HG03571 (cell line): ENCODE measurements around the gene PRDX1.

Experiments used
- ATAC-seq: cut with Tn5 transposase; IDR thresholded peaks from one replicate; pipeline ENCODE4 v1.9.1; 2021; ENCODE audit not compliant: unreplicated experiment

PRDX1 gene

DNA sequence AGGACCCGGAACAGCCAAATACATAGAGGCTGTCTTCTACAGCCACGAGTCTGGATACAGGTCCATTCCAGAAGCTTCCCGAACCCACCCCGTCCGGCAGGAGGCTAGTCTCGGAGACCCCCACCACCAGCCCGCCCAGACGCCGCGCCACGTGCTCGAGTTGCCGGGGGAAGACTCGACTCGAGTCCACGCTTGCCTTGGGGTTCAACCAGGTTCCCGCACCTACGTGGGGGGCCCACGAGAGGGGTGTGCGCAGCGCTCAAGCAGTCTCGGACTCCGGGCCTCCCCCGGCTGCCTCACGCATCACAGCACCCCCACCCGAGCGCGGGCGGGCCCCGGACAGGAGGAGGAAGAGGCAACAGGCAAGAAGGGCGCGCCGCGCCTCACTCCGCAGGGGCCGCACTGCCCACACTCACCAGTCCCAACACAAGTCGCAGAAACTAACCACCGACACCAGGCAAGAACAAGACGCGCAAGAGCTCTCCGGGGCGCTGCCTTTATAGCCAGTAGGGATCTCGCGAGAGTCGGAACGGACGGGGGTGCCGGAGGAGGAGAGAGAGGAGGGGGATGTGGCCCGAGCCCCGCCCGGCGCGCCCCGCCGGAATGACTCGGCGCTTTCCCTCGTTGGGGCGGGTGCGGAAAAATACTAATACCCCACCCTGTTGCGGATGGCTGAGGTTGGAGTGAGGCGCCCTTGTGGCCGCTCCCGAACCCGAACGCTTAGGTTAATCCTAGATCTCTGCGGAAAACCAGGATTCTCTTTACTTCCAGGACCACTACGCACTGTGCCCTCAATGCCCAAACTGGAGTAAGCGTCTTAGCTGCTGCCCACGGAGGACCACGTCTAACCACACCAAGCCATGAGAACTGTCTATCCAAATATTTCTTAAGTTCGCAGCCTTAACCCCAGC lies at the start of gene PRDX1:
Gene PRDX1, minus strand, starts transcription at position 472 of the 911 bp plus-strand sequence. CDS start 2,841 bp downstream, outside the sequence.
- peak; percentile 82 for ATAC-seq

- no peak for ATAC-seq
Observed at GRCh38 chr1:45570631-45571030, 48.9 kb upstream of the PRDX1 start.

GRCh38 chr1:45569962-45570581 lies 48.4 kb upstream of the PRDX1 start:
- ATAC-seq: no peak

DNA sequence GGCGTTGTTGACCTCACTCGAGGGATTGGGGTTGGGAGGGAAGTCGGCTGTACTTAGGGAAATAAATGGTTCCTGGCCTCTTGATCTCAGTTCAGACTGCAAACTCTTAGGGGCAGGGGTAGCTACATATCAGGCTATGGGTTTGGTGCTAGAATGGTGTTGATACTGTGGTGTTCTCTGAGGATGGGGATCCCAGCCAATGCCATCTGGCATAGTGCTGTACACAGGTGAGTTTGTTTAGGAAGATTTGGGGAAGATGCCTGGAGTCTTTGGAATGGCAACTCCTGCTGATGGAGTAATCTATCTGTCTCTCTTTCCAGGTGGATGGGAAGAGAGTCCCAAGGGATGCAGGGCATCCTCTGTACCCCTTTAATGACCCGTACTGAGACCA lies 47.9 kb upstream of the PRDX1 start:
- no peak for ATAC-seq

GRCh38 chr1:45568421-45568820 lies 46.7 kb upstream of the PRDX1 start:
- ATAC-seq: no peak

DNA sequence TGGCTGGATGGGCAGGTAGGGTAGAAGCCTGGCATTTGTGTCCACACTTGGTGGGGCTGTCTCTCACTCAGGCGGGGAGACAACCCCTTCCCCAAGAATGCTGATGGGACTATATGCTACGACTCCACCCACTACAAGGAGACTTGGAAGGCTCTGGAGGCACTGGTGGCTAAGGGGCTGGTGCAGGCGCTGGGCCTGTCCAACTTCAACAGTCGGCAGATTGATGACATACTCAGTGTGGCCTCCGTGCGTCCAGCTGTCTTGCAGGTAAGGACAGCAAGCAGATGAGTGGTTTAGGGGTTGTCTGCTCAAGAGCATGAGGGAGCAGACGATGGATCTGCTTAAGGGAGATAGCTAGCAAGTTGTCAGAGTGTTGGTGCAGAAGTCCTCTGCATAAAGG lies 46.2 kb upstream of the PRDX1 start:
- ATAC-seq: no peak

DNA sequence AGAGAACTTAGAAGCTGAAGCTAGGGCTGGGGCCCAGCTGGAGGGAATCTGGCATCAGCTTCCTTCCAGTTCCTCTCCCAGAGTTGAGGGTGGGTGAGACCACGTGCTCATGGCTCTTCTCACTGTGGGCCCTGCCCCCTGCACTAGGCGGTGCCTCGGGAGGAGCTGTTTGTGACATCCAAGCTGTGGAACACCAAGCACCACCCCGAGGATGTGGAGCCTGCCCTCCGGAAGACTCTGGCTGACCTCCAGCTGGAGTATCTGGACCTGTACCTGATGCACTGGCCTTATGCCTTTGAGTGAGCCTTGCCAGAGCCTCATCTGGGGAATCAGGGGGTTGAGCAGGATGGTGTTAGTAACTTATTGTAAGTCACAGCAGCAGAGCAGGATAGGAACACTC lies 45.0 kb upstream of the PRDX1 start:
- no peak for ATAC-seq

- ATAC-seq: no peak
Observed at GRCh38 chr1:45563843-45564242, 42.2 kb upstream of the PRDX1 start.

DNA sequence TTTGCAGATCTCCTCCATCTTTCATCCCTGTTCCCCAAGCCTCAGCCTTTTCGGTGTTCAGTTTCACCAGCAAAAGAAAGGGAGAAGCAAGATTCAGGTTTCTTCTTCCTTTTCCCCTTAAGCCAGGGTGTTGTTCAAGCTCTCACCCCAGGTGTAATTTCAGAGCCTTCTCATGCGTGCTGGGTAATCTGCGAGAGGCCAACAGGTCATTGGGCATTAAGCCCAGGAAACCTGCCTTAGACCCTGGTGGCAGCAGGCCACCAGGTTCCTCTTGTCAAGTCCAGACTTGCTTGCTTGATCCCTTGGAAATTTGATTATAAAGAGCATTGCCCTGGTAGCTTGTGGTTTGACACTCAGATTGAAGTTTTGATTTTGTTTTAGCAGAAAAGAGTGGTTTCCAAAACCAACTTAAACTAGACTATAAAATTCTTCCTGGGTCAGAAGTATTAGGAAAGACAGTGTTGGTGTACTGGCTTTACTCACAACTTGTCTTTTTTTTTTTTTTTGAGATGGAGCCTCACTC lies 35.8 kb upstream of the PRDX1 start:
- no peak for ATAC-seq

- ATAC-seq: no peak
Observed at GRCh38 chr1:45554198-45554597, 32.5 kb upstream of the PRDX1 start.

- ATAC-seq: no peak
Observed at GRCh38 chr1:45552331-45552730, 30.6 kb upstream of the PRDX1 start.

GRCh38 chr1:45551684-45552083 lies 30.0 kb upstream of the PRDX1 start:
- no peak for ATAC-seq

DNA sequence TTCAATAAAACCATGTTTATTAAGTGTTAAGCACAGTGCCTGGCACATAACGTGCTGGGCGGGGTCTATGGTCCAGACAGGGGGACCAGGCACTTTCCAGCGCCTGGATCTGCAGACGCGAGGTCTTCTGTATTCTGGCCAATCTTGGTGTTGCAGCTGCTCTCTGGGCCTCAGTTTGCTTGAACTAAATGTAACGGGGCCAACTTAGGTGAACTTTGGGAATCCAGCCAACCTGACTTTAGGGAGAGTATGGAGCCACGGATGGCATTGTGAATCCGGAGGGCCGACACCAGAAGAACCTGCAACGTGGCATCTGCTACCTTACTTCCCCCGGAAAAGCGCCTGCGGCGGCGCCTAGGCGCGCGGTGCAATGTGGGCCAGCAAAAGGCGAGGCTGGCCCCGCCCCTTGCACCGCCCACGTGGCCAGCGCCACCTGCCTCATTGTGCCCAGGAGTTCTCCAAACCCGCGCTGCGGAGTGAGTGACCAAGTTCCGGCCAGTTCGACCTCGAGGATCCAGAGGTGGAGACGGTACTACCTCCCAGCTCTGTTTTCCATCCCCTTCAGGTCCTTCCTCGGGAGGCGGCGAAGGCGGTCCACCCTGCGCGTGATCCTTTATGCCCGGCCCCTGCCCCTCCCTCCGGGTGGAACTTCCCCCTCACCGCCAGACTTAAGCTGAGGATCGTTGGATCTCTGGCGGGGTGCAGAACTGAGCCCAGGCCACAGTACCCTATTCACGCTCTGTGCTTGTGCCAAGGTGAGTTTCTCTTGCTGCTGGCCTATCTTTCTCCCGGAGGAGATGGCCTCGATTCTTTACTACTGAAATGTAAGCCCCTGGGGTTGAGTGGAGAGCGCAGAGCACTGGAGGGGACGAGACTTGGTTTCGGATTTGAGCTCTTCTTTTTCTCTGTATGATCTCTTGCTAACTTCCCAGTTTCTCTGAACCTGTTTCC lies 29.0 kb upstream of the PRDX1 start, which contains the start of gene AKR1A1:
Gene AKR1A1, plus strand, starts transcription at position 426 of the 951 bp plus-strand sequence. CDS start 10,969 bp downstream, outside the sequence.
- peak; percentile 84 for ATAC-seq

DNA sequence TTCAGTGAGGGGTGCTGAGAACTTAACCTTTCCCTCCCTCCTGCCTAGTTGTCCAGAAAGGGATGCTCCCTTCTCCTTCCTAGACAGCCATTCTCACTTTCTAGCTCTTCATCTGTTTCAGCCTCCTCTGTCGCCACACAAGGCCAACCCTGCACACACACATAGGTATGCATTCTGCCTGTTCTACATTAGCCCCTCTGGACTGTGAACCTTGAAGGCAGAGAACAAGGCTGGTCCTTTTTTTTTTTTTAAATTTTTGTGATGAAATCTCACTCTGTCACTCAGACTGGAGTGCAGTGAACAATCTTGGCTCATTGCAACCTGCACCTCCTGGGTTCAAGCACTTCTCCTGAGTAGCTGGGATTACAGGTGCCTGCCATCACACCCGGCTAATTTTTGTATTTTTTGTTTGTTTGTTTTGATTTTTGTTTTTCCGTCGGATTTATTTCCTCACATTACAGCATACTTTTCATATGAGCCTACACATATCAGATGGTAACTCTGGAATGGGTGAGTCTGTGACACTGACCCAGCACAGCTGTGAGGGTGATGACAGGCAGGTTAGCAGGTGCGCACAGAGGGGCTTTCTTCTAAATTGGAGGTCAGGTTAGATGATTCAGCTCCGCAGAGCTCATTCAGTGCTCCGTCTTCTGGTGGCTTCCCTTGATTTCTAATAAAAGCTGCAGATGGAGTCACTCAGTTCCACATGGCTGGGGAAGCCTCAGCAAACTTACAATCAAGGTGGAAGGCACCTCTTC lies 24.0 kb upstream of the PRDX1 start:
- no peak for ATAC-seq

GRCh38 chr1:45545019-45545493 lies 23.4 kb upstream of the PRDX1 start:
- peak; percentile 61 for ATAC-seq

DNA sequence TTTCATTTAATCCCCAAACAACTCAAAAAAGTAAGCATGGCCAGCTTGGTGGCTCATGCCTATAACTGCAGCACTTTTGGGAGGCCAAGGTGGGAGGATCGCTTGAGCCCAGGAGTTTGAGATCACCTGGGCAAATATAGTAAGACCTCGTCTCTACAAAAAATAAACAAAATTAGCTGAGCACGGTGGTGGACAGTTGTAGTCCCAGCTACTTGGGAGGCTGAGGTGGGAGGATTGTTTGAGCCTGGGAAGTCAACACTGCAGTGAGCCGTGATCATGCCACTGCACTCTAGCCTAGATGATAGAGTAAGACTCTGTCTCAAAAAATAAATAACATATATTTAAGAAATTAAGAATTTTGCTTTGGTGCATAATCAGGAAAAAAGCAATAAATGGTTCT lies 22.8 kb upstream of the PRDX1 start:
- ATAC-seq: no peak

DNA sequence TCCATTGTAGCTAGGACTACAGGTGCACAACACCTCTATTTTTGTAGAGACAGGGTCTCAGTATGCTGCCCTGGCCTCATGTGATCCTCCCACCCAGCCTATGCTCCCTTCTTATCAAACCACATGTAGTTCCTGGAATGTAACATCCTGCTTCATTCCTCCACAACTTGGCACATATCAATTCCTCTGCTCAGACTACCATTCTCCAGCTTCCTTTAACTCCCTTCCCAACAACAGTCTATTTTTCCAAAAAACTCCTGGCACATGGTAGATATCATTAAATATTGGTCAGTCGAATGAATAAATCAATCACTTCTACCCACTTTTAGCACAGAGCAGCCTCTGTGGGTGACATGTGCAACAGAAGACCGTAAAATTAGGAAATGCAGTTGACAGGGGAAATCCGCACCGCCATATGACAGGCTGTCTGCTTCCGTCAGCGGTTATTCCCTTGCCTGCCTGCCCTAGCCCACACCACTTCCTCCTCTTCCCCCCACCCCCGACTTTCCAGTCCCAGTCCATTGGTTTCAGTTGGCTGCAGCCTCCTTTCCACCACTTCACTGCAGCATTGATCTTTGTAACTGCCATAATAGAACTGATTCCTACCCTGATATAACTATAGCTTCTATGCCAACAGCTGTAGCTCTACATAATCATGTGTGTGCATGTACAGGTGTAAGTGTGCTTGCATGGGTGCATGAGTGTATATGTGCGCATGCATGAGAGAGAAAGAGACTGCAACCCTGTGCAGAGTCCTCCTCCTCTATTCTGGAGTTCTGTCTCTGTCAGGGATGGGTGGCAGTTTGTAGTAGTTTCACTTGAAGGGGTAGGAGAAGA lies 22.1 kb upstream of the PRDX1 start:
- peak; percentile 60 for ATAC-seq

DNA sequence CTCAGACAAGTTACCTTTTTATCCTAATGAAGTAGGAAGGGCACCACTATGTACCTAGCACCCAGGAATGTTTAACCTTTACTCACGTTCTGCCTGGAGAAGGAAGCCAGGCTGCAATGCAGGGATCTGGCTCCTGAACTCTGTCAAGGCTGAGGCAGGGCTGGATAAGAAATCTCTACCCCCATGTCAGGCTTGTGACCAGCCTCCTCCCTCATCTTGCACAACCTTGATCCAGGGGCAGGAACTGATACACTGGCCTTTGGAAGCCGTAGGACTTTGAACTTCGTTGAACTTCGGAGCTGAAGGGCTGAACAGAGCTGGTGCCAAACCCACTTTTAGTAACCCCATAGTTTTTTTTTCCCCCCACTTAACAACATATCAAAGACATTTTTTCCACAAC lies 20.9 kb upstream of the PRDX1 start:
- ATAC-seq: no peak

GRCh38 chr1:45541193-45541592 lies 19.5 kb upstream of the PRDX1 start:
- ATAC-seq: no peak
